GM19328 (cell line): ENCODE data around the gene DLG5.
A peak's percentile ranks its signal among the peaks of the same experiment; 100 is the strongest.

Experiments used
- ATAC-seq: cut with Tn5 transposase; IDR thresholded peaks from one replicate; pipeline ENCODE4 v1.9.1; 2021; ENCODE audit warnings: mild to moderate bottlenecking, moderate library complexity; ENCODE audit not compliant: unreplicated experiment

Gene DLG5

DNA sequence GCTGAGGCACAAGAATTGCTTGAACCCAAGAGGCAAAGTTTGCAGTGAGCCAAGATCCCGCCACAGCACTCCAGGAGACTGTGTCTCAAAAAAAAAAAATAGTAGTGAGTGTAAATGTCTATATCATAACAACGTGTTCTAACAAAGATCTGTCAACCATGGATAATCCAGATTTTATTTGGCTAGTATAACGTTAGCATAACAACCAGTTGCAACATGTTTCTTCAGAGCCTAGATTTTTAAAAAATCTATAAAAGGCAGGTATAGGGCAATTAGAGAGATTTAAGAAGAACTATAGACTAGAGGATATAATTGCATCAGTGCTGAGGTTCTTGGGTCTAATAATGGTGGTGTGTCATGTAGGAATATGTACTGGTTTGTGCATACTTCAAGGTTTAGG is 30.5 kb downstream of the DLG5 start:
- ATAC-seq: no peak

DNA sequence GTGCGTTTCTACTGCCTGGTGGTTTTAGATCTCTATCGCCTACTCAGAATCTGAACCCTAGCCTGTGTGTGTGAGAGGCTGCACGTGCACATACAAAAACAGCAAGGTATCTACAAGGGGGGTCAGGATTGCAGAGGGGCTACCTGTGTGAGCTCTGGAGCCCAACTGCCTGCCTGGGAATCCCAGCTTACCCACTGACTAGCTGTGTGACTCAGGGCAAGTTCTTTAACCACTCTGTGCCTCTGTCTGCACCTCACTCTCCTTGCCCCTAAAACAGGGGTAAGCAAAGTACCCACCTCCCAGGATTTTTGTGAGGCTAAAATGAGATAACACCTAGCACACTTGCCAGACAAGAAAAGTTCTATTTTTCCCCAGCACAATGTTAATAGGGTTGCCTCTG is 32.5 kb downstream of the DLG5 start:
- ATAC-seq: no peak

DNA sequence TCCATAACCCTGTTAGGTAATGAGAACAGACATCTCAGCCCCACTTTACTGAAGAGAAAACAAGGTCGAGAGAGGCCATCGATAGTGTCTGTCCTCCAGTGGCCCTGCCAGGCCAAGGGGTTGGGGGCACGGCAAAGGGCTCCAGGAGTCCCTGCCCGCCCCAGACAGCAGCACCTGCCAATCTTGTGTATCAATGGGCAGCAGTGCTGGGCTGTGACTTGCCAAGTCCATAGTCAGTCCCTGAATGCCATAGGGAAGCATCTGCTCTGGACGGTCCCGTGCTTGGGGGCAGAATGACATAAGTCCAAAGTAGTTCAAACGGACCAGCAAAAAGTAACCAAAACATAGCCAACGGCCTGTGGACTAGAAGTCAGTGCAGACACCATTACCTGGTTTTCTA is 33.2 kb downstream of the DLG5 start:
- no peak for ATAC-seq

DNA sequence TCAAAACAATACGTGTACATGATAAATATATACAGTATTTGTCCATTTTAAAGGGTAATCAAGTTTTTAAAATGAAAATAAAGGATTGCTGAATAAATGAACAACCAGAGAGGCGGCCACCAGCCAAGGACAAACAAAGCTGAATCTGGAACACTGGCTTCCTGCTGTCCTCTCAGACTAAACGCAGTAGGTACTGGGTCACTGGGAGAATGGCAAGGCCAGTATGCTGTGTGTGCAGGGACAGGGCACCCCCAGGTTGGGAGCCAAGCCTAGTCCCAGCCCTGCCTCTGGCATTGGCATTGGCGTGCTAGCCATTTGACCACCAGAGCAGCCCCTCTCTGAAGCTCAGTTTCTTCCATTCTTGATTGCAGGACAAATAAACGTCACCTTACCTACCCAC is 33.8 kb downstream of the DLG5 start:
- no peak for ATAC-seq

DNA sequence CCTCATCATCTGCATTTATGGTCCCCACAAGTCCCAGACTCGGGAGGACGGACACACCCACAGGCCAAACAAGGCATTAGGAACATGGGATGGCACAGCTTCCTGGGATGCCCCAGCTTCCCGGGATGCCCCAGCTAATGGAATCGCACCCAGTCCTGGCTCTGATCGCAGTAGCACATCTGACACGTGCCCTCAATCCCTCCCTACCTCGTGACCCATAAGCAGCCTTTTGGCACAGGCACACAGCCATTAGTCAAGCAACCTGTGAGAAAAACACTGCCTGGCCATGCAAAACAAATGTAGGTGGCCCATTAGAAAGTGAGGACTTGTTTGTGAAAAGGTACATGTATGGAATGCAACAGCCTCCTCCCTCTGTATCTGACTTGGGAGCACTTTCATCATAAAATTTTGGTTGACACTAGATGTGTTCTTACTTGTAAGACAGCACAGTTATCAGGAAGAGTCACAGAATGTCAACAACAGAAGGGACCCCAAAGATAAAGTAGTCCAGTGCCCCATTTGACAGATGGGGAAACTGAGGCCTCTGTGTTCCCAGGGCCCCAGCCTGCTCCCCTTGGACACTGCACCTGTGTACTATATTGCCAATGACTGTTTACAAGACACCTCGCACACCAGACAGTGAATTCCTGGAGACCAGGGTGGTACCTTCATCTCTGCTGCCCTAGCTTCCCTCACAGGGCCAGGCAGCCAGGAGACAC is 34.4 kb downstream of the DLG5 start:
- no peak for ATAC-seq

DNA sequence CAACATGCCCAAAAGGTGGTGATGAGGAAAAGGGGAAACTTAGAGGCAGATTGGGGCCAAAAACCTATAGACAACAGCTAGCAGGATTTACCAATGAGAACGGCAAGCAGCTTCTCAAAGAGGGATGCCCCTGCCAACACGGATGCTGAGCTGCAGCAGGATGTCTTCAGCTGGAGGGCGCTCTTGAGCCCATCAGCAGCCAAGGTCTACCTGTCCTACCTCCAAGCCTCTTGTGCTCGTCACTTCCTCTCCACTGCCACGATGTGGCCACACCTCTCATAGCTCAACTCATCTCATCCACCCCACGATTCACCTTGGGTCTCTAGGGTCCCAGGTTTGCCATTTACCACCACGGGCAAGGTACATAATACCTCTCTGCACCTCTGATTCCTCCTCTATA is 36.5 kb downstream of the DLG5 start:
- no peak for ATAC-seq

DNA sequence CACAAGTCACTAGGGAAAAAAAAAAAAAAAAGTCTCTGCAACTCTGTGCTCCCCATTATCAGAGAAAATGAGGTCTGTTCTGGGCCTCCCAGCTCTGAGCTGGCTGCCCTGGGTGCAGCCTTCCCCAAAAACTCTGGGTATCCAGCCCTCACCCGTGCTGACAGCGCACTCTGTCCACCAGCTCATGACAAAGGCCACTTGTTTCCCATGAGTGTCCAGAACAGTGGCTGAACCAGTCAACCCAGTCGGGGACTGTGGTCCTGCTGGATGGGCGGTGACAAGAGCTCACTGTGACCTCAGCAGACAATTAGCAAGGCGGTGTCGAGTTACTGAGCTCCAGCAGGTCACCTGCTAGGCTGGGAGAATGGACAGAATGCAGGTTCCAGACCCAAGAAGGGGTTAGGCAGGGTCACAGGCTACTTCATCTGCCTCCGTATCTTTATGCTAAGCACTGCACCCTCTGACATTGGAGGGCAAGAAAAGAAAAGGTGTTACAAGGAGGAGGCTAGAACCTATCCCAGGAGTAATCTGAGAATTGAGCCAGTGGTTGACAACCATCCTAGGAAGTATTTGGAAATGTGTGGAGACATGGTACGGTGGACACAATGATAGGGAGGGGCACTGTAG is 37.2 kb downstream of the DLG5 start:
- ATAC-seq: no peak

DNA sequence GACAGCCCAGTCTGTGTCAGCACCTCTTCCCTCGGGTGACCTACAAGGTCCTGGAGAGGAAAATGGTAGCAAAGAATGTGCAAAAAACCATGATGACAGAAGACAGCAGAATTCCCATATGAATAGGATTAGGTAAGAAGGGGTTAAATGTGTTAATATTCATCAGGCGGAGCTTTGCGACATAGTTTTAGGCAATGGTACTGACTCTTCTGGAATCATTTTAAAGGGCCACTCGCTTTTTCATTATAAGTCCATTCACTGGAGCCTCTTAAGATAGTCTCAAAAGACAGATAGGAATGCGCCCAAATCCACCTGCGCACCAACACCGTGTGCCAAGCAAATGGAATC is 38.2 kb downstream of the DLG5 start:
- no peak for ATAC-seq

DNA sequence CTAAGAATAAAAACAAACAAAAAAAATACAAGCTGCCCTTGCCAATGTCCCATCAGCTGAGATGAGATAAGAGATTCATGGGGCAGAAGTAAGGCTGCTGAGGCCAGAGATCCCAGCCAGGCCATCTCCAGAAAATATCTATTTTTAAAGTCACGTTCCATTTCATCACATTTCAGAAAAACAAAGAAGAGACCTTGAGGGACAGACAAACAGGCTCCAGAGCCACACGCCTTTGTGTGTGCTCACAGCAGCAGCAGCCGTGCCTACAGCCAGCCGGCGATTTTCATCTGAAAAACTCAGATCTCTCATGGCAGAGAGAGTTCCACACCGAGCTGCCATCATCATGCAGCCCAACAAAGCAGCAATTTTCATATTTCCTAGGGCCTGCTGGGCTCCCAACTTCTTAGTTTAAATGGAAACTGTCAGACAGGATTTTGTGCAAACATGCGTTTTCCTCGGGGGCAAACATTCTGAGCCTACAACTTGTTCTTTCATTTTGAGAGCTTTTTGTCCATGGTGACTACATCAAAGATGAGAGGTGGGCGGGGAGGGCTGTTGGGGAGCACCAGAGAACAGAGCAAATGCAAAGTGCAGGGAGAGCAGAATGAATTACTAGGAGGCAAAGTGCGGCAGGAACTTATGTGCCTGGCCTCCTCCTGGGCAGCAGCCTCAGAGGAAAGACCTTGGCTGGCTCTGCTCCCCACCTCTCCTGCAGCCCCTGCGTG is 38.8 kb downstream of the DLG5 start:
- no peak for ATAC-seq

DNA sequence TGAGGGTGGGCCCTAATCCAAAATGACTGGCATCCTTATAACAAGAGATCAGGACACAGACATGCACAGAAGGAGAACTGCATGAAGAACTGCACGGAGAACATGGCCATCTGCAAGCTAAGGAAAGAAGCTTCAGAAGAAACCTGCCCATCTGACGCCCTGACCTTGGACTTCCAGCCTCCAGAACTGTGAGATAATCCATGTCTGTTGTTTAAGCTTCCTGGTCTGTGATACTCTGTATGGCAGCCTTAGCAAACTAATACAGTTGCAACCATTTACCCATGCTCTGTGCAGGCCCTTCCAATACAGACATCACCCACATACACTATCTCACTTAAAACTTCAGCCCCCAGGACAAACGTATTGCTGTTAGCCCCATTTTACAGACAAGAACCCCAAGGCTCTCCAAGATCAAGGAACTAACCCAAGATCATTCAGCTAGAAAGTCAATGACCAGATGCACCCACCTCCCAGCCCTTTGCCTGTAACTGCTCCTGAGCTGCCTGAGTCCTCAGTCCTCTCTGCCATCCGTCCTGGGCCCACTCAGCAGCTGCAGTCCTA is 39.7 kb downstream of the DLG5 start:
- no peak for ATAC-seq

DNA sequence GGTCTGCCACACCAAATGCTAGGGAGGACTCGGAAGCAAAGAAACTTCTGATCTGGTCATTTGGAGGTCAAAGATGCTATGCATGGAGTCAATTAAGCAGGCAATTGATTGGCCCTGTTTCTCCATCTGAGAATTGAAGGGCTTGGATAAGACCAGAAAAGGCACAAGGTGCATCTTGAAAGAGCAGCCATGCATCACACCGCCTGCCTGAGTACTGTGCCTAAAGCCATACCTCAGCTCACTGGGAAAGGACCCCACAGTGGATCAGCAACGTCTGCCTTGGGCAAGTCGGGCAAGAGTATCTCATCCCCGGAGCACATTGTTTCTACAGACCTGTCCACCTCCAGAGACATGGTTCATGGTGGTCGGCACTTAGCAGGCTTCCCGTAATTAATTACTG is 42.4 kb downstream of the DLG5 start:
- no peak for ATAC-seq

DNA sequence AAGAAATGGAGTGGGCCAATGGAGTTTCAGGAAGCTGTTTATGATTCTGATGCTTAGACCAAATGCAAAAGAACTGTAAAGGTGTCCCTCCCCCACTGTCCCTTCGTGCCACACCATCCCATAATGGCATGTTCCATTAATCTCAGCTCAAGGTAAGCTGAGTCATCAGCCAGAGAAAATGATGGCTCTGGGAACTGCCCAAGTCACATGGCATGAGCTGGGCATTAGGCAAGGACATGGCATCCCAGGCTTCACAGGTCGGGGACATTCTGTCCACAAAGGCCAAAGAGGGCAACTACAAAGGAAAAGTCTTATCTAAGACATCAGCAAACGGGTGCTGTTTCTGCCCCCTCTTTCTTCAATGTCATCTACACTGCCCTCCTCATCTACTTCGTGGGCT is 44.9 kb downstream of the DLG5 start:
- ATAC-seq: no peak

DNA sequence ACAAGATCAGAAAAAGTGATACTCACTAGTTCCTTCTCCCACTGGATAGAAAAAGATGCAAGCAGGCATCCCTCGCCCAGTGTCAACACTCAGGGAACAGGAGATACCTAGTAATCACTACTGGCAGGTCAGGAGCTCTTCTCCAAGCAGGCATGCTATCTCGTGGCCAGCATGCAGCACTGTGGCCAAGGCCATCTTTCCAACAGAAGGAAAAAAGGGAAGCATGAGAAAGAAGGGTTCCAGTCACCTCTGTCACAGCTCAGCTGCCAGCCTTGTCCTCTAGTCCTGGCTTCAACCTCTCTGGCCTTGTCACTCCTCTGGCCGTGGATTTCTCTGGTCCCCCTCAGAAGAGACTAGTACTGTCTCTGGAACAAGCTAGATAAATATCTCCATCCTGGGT is 45.3 kb downstream of the DLG5 start:
- no peak for ATAC-seq

DNA sequence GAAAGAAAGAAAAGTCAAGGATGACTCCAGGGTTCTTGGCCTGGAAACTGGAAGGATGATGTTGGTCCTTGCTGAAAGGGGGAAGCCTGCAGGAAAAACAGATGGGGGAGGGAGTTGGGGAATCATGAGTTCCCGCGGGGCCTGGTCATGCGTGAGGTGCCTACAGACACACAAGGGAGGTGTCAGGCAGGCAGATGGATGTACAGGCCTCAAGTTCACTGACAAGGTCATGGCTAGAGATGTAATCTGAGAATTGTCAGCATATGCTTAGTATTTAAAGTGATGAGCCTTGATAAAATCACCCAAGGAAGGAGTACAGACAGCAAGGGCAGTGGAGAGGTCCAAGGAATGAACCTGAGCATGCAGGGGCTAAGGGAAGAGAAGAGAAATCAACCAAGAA is 46.8 kb downstream of the DLG5 start:
- ATAC-seq: no peak

DNA sequence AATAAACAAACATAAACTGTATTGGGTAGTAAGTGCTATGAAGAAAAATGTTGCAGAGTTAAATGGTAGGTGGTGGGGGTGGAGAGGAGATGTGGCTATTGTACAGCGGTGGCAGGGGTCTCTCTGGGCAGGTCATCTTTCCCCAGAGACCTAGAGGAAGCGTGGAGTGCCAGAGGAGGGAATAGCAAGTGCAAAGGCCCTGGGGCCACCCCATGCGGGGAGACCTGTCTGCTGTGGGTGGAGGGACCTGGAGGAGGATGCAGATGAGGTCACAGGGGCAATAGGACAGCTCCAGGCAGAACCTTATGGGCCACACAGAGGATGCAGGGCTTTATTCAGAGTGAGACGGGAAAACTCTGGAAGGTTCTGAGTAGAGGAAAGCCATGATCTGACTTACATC is 47.5 kb downstream of the DLG5 start:
- ATAC-seq: no peak

DNA sequence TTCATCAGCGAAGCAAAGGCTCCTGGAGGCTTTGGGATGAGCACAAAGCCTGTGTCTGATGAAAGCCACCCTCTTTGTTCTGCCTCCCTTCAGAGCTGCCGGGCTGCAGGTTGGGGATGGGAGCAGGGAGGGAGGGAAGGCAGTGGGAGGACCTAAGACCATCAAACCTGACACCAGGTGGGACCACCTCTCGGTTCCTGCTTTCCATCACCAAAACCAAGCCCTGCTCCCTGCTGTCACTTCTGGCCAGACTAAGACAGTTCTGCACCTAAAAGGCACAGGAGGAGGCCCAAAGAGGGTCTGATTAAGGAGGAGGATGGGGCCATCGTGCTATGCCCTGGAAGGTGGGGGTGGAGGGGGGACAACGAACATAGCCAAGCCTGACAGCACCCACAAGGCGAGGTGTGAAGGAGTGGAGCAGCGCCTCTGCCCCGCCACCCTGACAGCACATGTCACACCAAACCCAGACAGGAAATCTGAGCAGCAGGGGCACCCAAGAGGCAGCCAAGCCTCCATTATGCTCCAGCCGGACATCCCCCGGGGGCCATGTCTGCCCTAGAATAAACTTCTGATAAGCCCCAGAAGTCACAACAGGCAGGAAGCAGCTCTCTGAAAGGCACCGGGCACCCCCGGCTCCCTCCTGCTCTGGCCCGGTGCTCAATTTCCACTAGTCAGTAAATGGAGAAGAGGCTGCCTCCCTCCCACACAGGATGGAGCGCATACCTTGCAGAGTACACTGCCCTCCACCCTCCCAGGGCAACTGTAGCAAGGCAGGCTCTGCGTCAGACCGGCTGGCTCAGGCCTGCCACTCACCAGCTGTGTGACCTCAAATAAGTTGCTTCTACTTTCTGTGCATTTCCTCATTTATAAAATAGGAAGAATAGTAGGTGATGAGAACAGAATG is 48.9 kb downstream of the DLG5 start:
- ATAC-seq: peak; percentile 46

DNA sequence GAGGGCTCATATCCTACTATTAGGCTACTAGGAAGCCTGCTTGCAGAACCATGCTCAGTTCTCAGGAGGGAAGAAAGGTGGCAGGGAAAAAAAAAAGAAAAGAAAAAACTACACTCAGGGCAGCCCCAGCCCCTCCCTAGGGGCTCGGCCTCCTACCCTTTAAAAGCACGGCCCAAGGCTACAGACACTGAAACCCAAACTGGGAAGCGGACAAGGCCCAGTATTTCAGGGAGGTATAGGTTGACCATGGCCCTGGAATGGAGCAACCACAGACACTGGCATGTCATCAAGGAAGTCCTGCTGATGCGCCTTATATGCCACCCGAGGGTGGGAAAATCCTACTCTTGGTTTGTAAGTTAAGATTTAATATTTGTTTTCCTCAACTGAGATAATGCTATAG is 50.8 kb downstream of the DLG5 start:
- ATAC-seq: no peak

DNA sequence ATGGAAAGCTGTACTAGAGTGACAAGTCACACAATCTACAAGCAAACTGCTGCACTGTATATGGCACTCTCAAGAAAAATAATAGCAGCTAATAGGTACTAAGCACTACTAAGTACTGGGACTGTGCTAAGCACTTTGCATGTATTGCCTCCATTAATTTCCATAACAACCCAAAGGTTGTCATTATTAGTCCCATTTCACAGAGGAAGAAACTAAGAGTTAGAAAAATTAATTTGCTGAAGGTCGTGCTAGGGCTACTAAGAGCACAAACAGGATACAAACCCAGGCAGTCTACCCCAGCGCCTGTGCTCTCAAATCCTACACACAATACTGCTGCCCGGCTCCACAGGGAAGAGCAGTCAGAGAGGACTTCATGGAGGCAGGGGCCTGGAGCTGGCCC is 51.7 kb downstream of the DLG5 start:
- ATAC-seq: no peak

DNA sequence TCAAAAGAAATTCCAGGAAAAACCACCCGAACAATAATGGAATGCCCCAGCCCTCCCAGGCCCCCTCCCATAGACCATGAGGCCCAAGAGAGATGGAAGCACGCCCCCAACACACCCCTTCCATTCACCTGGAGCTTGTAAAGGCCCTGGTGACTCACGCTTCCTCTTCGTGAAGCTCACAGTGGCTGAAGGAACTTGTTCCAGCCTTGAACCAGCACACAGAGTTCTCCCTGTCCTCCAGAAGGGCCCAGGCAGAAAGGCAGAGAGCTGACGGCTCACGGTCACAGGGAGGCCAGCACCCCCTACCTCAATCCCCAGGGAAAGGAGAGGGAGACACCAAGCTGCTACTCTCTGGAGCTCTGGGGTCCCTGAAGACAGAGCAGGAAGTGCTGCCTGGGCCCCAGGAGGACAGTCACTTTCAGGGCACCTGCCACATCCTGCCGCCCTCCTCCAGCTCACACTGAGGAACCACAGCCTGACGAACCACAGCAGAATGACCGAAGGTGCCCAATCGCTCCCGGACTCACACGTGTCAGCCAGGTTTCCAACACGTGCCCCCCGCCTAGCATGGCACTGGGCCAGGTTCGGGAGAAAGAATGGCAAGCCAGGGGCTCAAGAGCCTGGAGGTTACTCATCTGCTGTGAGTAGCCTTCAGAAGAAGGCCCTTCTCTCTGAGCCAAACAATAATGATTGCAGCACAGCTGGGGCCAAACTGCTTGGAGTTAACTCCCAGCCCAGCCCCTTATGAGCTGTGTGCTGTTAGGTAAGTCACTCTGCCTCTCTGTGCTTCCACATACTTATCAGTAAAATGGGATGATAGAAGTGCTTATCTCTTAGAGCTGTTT is 52.8 kb downstream of the DLG5 start:
- ATAC-seq: peak; percentile 76

DNA sequence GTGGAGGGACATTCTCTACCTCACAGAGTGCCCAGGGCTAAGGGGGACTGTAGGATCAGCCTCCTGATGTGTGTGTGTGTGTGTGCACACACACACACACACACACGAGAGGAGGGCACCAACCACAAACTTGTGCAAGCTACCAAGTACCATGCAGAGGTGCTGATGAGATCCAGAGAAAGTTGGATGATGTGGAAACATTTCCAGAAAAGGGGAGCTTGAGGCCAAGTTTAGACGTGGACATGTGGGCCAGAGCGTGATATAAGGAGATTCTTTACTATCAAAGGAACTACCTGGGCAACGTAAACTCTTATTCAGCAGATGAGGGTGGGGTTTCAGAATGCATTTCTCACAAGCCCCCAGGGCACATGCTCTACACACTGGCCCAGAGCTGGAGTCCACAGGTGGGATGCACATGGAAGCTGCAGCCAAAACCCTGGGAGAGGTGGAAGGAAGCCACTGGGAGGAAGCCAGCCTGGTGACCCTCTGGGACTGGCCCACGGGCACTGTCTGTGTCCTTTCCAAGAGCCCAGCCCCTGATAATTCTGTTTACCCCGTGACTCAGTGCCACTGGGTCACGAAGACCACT is 53.5 kb downstream of the DLG5 start:
- no peak for ATAC-seq
